HCT116 (cell line): ENCODE data around the gene TBC1D16. TPM values are rescaled to one million over a fixed set of nuclear protein-coding genes. Genes with fewer than 3 reads are reported as not detected.

Experiments
- ATAC-seq: fragments of 200-7000 bp; cut with Tn5 transposase; 2 replicates; pipeline ENCODE4 v1.9.1; 2020; ENCODE audit warnings: mild to moderate bottlenecking, moderate library complexity
- BruUV-seq: library from RNA; stranded (reverse); fragments of 400-500 nt; replicated peaks from 2 replicates; lab custom pipeline; 2021; lab: Mats Ljungman, UMichigan
- CTCF ChIA-PET: fragments of 300-600 bp; sonication (Branson Sonifier 250); formaldehyde crosslinking; loops from one replicate; lab custom pipeline; 2021; ENCODE audit warnings: antibody characterized with exemption; lab: Charles Lee
- POLR2A ChIA-PET: fragments of 300-600, 350-600 bp; sonication (Branson Sonifier 250); formaldehyde crosslinking; loops from one replicate; lab custom pipeline; 2021; ENCODE audit warnings: antibody characterized with exemption; lab: Charles Lee
- RAD21 ChIA-PET, 2 experiments: fragments of 300-600 bp; sonication (Branson Sonifier 250); formaldehyde crosslinking; loops; one replicate each; lab custom pipeline; 2023; ENCODE audit warnings: low total read pairs in 2 of 2; ENCODE audit not compliant: uncharacterized antibody in 2 of 2, unreplicated experiment in 2 of 2, low non-redundant PET in 1 of 2; lab: Charles Lee
- DNase-seq: peaks from one replicate; pipeline ENCODE4 v3.0.0-alpha.2; 2010; ENCODE audit warnings: low read depth, low spot score
- H2AFZ ChIP-seq: fragments of 200-600 bp; shearing (Covaris generic), sonication (generic); 2 replicates; pipeline ENCODE4 v1.6.1; 2017; ENCODE audit warnings: low read depth, mixed run types, mixed read lengths, antibody characterized with exemption, low read length; ENCODE audit not compliant: poor library complexity, severe bottlenecking
- H3K27ac ChIP-seq: 2 replicates; pipeline ENCODE4 v1.5.1; 2012; ENCODE audit warnings: low read depth, low read length
- H3K27me3 ChIP-seq: fragments of 200-600 bp; sonication (generic); 2 replicates; pipeline ENCODE4 v1.6.1; 2016; ENCODE audit warnings: mixed run types, low read length, mixed read lengths; ENCODE audit not compliant: insufficient read depth
- H3K36me3 ChIP-seq, 2 experiments: fragments of 200-500 bp in 1 of 2; fragments of 200-600 bp in 1 of 2; sonication (Bioruptor generic) in 1 of 2; sonication (generic) in 1 of 2; 2 replicates each; pipeline versions ENCODE4 v1.5.1 to v1.6.1; 2014 to 2016; ENCODE audit warnings: low read length in 2 of 2, inconsistent platforms in 1 of 2, mixed read lengths in 1 of 2, mixed run types in 1 of 2; ENCODE audit not compliant: insufficient read depth in 2 of 2, control insufficient read depth in 1 of 2
- H3K4me1 ChIP-seq, 2 experiments: fragments of 200-600 bp in 1 of 2; sonication (generic) in 1 of 2; 2 replicates each; pipeline versions ENCODE4 v1.5.1 to v1.6.1; 2012 to 2017; ENCODE audit warnings: low read length in 2 of 2, inconsistent platforms in 1 of 2, mild to moderate bottlenecking in 1 of 2, mixed read lengths in 1 of 2, mixed run types in 1 of 2, moderate library complexity in 1 of 2; ENCODE audit not compliant: insufficient read depth in 2 of 2, control insufficient read depth in 1 of 2
- H3K4me2 ChIP-seq: fragments of 200-600 bp; sonication (generic); 2 replicates; pipeline ENCODE4 v1.6.1; 2017; ENCODE audit warnings: mixed run types, low read length, mixed read lengths
- H3K4me3 ChIP-seq, 2 experiments: fragments of 200-600 bp in 1 of 2; sonication (generic) in 1 of 2; replicated peaks in 1 of 2; 2 replicates each; pipeline ENCODE4 v1.5.1; 2011 to 2016; ENCODE audit warnings: low read length in 2 of 2, control low read depth in 1 of 2, low read depth in 1 of 2, mild to moderate bottlenecking in 1 of 2, mixed read lengths in 1 of 2, mixed run types in 1 of 2
- H3K79me2 ChIP-seq: fragments of 200-600 bp; sonication (generic); 2 replicates; pipeline ENCODE4 v1.6.1; 2017; ENCODE audit warnings: mild to moderate bottlenecking, mixed run types, low read length, moderate library complexity, mixed read lengths; ENCODE audit not compliant: insufficient read depth
- H3K9ac ChIP-seq: fragments of 200-600 bp; sonication (generic); 2 replicates; pipeline ENCODE4 v1.6.1; 2016; ENCODE audit warnings: low read length, mixed read lengths
- H3K9me2 ChIP-seq: fragments of 200-600 bp; sonication (generic), shearing (Covaris generic); 2 replicates; pipeline ENCODE4 v1.6.1; 2017; ENCODE audit warnings: mixed run types, mild to moderate bottlenecking, moderate library complexity; ENCODE audit not compliant: insufficient read depth
- H3K9me3 ChIP-seq, 2 experiments: fragments of 200-500 bp in 1 of 2; fragments of 200-600 bp in 1 of 2; sonication (Bioruptor generic) in 1 of 2; sonication (generic) in 1 of 2; 2 replicates each; pipeline ENCODE4 v1.6.1; 2014 to 2017; ENCODE audit warnings: low read length in 2 of 2, mixed read lengths in 2 of 2, inconsistent platforms in 1 of 2, low read depth in 1 of 2, mild to moderate bottlenecking in 1 of 2, mixed run types in 1 of 2, moderate library complexity in 1 of 2; ENCODE audit not compliant: control insufficient read depth in 1 of 2, insufficient read depth in 1 of 2
- H4K20me1 ChIP-seq: fragments of 200-600 bp; sonication (generic), shearing (Covaris generic); 2 replicates; pipeline ENCODE4 v1.6.1; 2017; ENCODE audit warnings: mixed run types, mild to moderate bottlenecking, moderate library complexity; ENCODE audit not compliant: insufficient read depth
- CBX3 ChIP-seq: IDR thresholded peaks from 2 replicates; pipeline ENCODE4 v1.6.1; 2012; ENCODE audit warnings: low read depth
- CEBPB ChIP-seq: IDR thresholded peaks from 2 replicates; pipeline ENCODE4 v1.6.1; 2012; ENCODE audit warnings: low read depth
- CTCF ChIP-seq, 3 experiments: fragments of 200-600 bp in 1 of 3; sonication (generic) in 1 of 3; IDR thresholded peaks in 2 of 3; conservative IDR thresholded peaks in 1 of 3; 2 replicates each; pipeline ENCODE4 v1.5.1; 2012 to 2017; ENCODE audit warnings: low read depth in 2 of 3, low read length in 2 of 3, antibody characterized with exemption in 1 of 3, borderline replicate concordance in 1 of 3, control low read depth in 1 of 3, mild to moderate bottlenecking in 1 of 3, mixed read lengths in 1 of 3, mixed run types in 1 of 3, moderate library complexity in 1 of 3; ENCODE audit not compliant: insufficient read depth in 1 of 3
- EGR1 ChIP-seq: IDR thresholded peaks from 2 replicates; pipeline ENCODE4 v1.6.1; 2012; ENCODE audit warnings: low read depth
- EZH2 ChIP-seq: fragments of 200-600 bp; sonication (generic); IDR thresholded peaks from 2 replicates; pipeline ENCODE4 v1.6.1; 2017; ENCODE audit warnings: antibody characterized with exemption, mixed run types
- EZH2phosphoT487 ChIP-seq: fragments of 200-600 bp; IDR thresholded peaks from 2 replicates; pipeline ENCODE4 v1.6.1; 2018; ENCODE audit warnings: antibody characterized with exemption, borderline replicate concordance
- FOSL1 ChIP-seq: IDR thresholded peaks from 2 replicates; pipeline ENCODE4 v1.6.1; 2012; ENCODE audit warnings: low read depth
- JUND ChIP-seq: IDR thresholded peaks from 2 replicates; pipeline ENCODE4 v1.6.1; 2012
- POLR2A ChIP-seq: IDR thresholded peaks from 2 replicates; pipeline ENCODE4 v1.7.0; 2011; ENCODE audit warnings: borderline replicate concordance; ENCODE audit not compliant: insufficient read depth, insufficient read length; ENCODE audit errors: extremely low read depth
- RAD21 ChIP-seq: IDR thresholded peaks from 2 replicates; pipeline ENCODE4 v1.6.1; 2012; ENCODE audit warnings: low read depth, mild to moderate bottlenecking
- SRF ChIP-seq: IDR thresholded peaks from 2 replicates; pipeline ENCODE4 v1.6.1; 2012; ENCODE audit warnings: low read depth
- TCF7L2 ChIP-seq: IDR thresholded peaks from 2 replicates; pipeline ENCODE4 v1.7.0; 2011; ENCODE audit warnings: borderline replicate concordance, inconsistent platforms; ENCODE audit not compliant: insufficient read depth, insufficient read length; ENCODE audit errors: extremely low read depth
- YY1 ChIP-seq: IDR thresholded peaks from 2 replicates; pipeline ENCODE4 v1.6.1; 2011; ENCODE audit warnings: low read length, low read depth, moderate library complexity, mild to moderate bottlenecking; ENCODE audit not compliant: insufficient replicate concordance; ENCODE audit errors: extremely low read depth
- ZNF274 ChIP-seq: fragments of 200-500 bp; sonication (Bioruptor generic); IDR thresholded peaks from 2 replicates; pipeline ENCODE4 v1.6.1; 2014; ENCODE audit warnings: mild to moderate bottlenecking, low read depth, low read length, inconsistent platforms
- intact Hi-C: fragments of 100-400 bp; cut with micrococcal nuclease; formaldehyde crosslinking; loops from 2 replicates; pipeline ENCODE4 v1.10.0; 2022
- total RNA-seq: library from RNA; stranded (reverse); gene quantifications from one replicate; pipeline ENCODE4 v1.2.1, GENCODE V29; 2021; ENCODE audit not compliant: unreplicated experiment

The TBC1D16 gene
- total RNA-seq, 1 experiment from 2014 or later = 31.1 TPM

GRCh38 chr17:80002070-80002641, 33.5 kb downstream of the TBC1D16 start:
- Histone ChIP-seq H3K79me2 (no peaks in the 10 kb centered on the region), H3K4me3 (no peak overlapping the region), H4K20me1 (no peaks in the 10 kb centered on the region), H3K4me2 (no peak overlapping the region), H3K27ac (no peak overlapping the region), H3K27me3 (no peaks in the 10 kb centered on the region), H3K9me3 (no peaks in the 10 kb centered on the region), H3K9ac (no peak overlapping the region), H3K9me2 (no peaks in the 10 kb centered on the region), H3K4me1 (peaks cover 10 to 11% of the 10 kb centered on the region in 2 experiments), H2AFZ (no peak overlapping the region), H3K36me3 (no peaks in the 10 kb centered on the region)
- ATAC-seq (no peak), DNase-seq (no peak)
- ChIA-PET RAD21 (no interaction called here), CTCF (interaction anchor here (0.6 kb wide), 1 partner anchor 986 kb away, joined by 3 read pairs; no protein-coding TSS in a partner anchor), POLR2A (no interaction called here)
- intact Hi-C loops = no loop called here
- no peak for TF ChIP-seq ZNF274
- TF ChIP-seq CTCF (IDR thresholded peaks at IDR 0.05 in 2 of 3, conservative IDR thresholded peaks at IDR 0.05 in 1 of 3; ENCODE audit: borderline replicate concordance in 1 of 3, insufficient read depth in 1 of 3, low read depth in 2 of 3, low read length in 2 of 3) = no peak
- no peak for TF ChIP-seq EGR1
- TF ChIP-seq EZH2 = no peak
- no peak for TF ChIP-seq TCF7L2
- TF ChIP-seq POLR2A = no peak
- no peak for TF ChIP-seq EZH2phosphoT487
- no peak for TF ChIP-seq CBX3
- no peak for TF ChIP-seq JUND
- no peak for TF ChIP-seq CEBPB
- TF ChIP-seq RAD21 = no peak
- no peak for TF ChIP-seq YY1
- TF ChIP-seq SRF = no peak
- TF ChIP-seq FOSL1 = no peak
- no TSS peak for BruUV-seq
